NCI-H128 (cell line): Measurements from ENCODE around the gene LTF.
A peak's percentile ranks its signal among the peaks of the same experiment; 100 is the strongest.
"Not testable (repeated sequence)": the region's sequence is repeated elsewhere in the genome, so short reads cannot be mapped to it uniquely, and the experiment has no call there.

Source experiments
- DNase-seq: peaks from one replicate; lab custom pipeline; 2025; ENCODE audit not compliant: unreplicated experiment; lab: John Stamatoyannopoulos, UW

The LTF gene

DNA sequence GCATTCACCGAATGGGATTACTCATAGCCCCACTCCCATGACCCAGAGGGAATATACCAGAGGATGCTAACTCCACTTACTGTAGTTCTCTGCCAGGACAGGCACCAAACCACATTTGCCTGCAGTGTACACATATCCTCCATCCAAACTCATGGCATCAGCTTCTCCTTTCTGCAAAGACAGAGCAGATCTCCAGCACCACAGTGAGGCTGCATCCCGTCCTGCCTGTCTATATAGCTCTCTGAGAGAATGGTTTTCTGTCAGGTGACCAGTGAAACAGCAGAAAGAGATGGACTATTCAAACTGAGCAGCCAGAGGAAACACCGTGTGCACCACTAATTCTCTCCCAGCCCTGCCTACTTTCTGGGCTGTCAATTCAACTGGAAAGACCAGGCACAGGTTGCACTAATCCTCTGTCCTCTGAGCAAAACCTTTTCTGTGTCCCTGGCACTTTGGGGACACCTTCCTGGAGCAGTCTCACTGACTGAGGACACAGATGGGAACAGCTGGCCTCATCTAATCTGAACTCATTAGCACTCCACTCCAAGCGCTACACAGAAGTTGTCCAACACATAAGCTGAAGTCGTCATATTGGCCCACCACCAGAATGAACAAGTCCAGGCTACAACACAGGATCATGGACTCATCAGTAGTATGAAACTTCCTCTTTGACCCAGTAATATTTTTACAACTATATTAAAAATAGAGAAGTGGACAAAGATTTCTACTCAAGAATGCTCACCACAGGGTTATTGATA, 17.3 kb downstream of the LTF start:
- no peak for DNase-seq

DNA sequence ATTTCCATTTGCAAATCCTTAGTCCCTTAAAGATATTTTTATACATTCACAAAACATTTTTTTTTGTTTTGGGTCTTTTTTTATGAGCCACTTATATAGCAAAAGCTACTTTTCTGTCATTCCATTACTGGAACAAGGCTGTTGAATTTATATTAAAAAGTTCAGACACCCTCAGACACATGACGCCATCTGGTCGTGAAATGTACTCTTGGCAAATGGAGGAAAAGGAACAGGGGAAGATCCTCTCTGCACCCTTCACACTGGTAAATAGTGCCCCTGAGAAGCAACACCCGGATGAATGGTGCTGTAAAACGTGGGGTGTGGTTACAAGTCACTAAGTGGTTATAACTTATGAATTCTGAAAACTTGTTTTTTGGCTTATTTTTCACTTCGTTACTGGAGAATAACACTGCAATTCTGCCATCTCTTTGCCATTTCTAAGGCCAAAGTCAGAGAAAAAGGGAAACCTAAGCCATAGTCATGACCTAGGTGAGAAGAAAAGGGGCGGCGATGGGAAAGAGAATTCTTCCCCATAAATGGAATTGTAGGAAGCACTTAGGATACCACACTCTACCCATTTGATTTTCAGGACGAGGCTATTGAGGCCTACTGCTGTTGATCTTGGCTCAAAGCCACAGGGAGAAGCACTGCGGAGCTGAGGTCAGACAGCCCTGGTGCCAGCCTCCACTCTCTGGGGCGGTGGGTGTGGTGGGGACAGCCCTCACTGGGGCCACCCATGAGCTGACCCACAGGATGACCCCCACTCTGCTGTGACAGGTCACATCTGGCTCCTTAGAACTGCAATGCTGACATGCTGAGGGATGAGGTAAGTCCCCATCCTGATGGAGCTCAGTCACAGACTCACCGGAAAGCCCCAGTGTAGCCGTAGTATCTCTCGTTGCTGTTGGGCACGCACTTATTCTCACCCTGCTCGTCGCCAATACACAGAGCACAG, 21.9 kb downstream of the LTF start:
- peak; percentile 14 for DNase-seq

DNA sequence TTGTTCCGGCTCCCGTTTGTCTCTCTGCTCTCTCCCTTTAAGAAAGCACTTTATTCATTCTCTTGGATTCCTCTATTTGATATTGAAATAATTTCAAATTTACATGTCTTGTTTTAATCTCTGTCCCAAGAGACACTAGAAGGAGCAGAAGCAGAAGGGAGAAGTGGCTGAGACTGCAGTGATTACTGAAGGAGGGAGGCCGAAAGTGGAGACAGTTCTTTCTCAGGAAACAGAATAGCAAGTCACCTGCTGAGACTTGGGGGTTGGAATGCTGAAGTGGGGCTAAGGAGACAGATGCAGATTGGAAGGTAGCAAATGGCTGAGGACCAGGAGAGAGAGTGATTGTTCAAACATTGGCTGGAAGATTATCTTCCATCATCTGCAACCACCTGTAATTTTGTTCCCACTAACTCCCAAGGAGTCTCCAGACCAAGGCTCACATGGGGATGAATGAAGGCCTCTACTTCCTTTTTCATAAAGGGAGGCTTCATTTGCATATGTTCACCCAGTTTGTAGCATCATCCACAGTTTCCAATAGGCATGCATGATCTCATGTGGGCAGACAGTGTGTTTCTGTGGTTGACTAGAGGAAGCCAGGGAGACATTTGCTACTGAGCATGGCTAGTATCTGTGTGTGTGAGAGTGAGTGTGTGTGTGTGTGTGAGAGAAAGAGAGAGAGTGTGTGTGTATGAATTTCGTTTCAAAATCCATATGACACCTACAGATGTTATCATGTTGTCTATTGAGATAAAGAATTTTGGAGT, 24.0 kb downstream of the LTF start:
- DNase-seq: no peak

DNA sequence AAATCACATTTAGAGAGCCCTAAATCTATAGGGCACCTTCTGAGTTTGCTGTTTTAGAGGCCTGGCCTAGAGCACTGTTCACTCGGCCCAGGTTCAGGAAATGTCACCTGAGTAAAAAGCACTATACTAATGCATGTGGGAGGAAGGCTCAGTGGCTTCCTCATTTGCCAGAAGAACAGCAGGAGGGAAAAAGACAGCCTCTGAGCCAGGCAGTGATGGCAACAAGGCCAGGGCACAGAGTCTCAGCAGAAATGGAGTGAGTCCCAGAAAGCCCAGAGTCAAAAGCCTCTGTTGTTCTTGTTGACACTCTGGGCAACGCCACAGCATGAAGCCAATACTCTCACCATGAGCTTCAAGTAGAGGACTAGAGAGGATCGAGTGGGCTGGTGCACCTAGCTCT, 25.9 kb downstream of the LTF start:
- no peak for DNase-seq

DNA sequence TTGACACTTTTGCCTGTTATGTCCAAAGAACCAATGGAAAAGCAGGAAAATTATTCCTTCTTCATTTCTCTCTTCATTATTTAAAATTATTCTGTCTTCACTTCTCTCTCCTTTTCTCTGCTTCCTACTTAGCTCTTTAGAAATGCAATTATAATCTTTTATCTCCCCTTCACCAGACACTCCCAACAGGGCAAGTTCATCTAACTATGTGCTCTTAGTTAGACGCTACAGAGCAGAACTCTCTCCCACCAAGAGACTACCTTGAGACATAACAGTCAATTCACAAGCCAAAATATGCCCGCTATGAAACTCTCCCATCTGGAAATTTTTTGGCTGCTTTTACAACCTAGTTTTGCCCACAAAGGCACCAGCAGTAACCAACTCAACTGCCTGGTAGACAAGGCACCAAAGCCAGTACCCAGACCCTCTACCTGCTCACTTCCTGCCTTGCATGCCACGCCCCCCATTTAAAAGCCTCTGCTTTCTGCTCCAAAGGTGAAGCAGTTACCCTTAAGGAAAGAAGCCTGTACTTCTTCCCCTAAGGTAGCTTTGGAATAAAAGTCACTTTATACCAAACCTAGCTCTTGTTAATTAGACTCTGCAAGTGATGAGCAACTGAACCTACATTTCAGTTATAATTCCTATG, 29.5 kb downstream of the LTF start:
- DNase-seq: no peak

DNA sequence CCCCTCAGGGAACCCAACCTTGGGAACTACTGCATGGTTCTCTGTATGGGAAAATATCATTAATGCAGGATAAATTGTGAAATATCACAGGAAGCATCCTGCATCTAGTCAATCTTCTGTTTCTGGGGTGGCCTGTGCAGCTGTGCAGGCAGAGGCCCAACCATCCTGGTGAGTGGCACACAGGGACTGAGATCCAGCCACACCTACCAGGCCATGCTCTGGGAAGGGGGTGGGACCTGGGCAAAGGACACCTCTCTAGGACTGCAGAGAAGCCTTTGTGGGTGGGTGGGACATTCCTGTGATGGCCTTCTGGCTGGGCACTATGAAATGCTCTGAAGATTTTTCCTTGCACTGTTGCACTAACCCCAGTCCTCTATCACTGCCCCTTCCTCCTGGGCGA, 30.9 kb downstream of the LTF start:
- no peak for DNase-seq

DNA sequence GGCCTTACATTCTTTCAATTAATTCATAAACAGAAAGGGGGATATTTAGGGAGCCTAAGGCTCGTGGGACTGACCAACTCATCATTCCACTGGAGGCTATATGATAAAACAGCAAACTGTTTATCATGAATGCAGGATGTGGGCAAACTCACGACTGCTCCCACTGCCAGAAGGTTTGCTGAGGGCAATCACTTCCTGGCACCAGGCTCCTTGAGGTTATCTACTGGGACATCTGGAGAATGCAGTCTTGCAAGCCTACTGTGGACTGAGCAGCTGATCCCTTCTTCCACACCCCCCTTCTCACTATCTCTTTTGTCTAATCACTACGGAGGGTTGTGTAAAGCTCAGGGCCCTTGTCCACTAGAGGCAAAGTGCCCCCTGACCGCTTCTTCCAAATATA, 31.6 kb downstream of the LTF start:
- DNase-seq: not testable (repeated sequence)

DNA sequence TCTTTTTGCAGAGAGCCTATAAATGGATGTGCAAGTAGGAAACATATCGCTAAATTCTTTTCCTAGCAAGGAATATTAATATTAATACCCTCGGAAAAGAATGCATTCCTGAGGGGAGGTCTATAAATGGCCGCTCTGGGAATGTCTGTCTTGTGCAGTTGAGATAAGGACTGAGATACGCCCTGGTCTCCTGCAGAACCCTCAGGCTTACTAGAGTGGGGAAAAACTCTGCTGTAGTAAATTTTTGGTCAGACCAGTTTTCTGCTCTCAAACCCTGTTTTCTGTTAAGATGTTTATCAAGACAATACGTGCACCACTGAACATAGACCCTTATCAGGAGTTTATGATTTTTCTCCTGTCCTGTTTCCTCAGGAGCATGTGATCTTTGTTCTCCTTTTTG, 32.8 kb downstream of the LTF start:
- not testable (repeated sequence) for DNase-seq

DNA sequence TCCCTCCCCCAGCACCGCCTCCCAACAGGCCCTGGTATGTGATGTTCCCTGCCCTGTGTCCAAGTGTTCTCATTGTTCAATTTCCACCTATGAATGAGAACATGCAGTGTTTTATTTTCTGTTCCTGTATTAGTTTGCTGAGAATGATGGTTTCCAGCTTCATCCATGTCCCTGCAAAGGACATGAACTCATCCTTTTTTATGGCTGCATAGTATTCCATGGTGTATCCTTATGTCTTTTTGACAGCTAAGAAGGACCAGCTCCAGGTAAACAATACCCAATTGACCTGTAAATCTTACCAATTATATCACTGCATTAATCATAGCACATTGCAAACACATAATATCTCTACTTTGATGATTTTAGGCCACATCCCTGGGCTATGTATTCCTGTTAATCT, 33.8 kb downstream of the LTF start:
- DNase-seq: not testable (repeated sequence)

DNA sequence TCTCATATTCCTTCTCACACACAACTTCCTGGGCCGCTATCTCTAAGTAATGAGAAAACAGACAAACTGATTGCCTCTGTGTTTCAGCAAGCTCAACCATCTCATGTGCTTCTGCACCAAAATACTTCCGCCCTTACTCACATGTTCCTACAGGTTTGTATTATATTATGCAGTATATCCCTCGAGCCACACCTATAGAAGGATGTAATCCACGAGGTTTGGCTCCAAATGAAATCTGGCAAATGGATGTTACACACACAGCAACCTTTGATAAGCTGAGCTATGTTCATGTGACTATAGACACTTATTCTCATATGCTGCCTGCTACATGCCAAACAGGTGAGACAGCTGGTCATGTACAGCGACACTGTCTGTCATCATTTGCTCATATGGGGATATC, 35.0 kb downstream of the LTF start:
- DNase-seq: no peak

DNA sequence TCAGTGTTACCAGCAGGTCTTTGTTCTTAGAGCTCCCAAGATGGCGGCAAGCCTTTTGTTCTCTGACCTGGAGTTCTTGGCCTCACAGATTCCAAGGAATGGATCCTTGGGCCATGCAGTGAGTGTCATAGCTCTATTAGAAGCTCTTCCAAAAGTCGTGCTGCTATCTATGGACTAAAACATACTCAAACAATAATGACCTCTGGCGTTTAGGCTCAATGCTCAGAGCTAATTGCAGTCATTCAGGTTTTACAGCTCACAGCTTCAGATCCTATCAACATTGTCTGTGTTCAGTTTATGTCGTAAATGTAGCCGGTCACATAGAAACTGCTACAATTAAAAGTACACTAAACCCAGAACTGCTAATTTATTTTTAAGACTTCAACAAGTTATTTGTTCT, 35.5 kb downstream of the LTF start:
- no peak for DNase-seq

DNA sequence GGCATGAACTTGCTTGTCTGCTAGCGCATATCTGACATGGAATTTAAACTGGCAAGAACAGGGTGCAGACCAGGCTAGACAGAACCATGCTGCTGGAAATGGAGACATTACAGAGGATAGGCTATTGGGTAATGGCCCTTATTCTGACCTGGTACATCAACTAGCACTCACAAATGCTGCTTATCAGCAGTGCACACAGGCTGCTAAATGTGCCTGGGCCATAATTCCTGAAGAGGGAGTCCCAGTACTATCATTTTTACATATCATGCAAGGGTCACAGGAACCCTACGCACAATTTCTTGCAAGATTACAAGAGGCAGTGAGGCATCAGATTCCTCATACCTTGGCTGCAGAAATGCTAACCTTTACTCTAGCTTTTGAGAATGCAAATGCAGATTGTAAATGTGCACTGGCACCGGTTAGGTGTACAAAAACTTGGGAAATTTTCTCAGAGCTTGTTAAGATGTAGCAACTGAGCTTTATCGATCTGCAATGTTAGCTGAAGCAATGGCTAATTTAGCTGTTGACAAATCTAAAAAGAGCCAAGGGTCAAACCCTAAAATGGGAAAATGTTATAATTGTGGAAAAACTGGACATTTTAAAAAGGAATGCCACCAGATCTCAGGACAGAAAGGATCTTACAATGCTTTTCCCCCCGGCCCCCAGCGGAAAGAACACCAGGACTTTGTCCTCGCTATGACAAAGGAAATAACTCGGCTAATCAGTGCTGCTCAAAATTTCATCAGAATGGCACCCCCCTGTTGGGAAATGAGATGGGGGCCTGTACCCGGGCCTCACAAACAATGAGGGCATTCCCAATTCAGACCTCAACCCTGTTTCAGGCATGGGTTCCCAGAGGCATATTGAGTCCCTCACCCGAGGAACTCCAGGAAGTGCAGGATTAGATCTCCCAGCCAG, 36.5 kb downstream of the LTF start:
- DNase-seq: no peak

DNA sequence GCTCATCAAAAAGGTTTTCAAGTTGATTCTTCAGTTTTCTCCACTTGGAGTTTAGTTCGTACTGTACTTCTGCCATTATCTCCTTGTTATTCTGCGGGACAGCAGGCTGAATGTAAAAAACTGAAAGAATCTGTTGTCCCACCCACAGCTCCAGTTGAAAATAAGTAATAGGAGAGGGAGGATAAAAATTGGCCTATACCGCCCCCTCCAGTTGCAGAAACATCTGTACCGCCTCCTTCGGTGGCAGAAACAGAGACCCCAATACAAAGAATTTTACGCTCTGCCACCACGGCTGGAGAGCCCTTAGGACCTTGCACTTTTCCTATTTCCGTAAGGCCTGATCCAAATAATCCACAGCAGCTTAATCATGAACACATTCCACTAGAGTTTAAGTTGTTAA, 37.3 kb downstream of the LTF start:
- not testable (repeated sequence) for DNase-seq

DNA sequence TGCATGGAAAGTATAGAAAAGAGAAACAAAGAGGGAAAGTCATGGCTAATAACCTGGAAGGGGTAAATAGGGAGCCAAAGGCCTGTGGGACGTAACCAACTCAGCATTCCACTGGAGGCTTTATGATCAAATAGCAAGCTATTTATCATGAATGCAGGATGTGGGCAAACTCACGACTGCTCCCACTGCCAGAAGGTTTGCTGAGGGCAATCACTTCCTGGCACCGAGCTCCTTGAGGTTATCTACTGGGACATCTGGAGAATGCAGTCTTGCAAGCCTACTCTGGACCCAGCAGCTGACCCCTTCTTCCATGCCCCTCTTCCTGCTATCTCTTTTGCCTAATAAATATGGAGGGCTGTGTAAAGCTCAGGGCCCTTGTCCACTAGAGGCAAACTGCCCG, 38.2 kb downstream of the LTF start:
- DNase-seq: not testable (repeated sequence)

DNA sequence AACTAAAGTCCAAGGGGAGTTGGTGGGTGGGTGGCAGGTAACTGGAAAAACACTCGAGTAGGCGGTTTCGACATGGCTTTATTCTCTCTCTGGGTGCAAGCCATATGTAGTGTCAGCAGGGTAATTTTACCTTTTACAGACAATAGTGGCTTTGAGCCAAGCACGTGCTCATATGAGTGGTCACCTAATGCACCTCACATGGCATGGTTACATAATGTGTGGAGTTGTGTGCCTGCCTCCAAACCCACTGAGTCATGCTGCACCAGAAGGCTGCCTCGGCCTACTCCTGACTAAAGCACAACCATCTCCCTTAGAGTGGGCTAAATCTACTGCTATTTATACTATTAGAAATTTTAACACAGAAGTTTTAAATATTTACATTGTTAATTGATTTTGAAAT, 41.1 kb downstream of the LTF start:
- DNase-seq: no peak

DNA sequence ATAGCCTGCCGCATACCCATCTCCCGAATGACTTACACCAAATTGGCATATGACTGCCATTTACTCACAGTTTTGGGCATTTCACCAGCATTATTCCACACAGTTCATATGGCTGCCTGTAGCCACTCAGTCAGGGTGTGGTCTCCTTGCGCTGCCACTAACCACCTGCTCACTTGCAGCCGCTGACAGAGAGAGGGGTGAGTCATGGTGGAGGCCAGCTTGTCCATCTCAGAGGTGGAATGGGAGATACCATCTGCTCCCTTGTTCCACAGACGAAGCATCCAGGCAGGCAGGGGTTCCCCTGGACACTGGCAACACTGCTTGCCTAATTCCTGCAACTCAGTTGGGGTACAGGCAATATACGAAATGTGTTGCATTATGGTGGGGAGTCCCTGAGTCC, 42.1 kb downstream of the LTF start:
- no peak for DNase-seq

DNA sequence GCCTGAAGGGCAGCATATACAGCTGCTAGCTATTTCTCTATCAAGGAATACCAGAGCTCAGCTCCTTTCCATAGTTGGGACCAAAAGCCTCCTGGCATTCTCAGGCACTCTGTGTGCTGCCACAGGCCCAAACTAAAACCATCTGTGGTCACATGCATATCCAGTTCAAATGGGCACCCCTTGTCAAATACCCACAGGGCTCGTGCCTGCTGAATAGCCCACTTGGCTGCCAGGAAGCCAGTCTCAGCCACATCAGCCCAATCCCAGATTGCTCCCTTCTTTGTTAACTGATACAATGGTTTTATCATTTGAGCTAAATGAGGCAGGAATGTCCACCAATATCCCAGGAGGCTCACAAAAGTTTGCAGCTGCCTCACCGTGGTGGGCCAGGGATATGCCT, 43.8 kb downstream of the LTF start:
- DNase-seq: no peak

DNA sequence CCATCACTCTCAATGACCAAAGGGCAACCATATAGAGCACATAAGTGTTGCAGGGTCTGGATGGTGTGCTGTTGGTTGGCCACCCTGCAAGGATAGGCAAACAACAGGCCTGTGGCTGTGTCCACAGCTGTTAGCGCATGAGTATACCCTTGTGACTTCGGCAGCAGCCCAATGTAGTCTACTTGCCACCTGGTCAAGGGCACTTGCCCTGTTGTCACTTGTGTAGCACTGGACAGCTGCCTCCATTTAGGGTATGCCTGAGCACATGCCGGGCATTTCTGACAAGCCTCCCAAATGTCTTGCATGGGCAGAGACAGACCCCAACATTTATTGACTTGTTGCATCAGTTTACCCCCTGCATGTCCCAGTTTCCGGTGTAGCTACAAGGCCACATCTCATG, 44.9 kb downstream of the LTF start:
- DNase-seq: no peak

DNA sequence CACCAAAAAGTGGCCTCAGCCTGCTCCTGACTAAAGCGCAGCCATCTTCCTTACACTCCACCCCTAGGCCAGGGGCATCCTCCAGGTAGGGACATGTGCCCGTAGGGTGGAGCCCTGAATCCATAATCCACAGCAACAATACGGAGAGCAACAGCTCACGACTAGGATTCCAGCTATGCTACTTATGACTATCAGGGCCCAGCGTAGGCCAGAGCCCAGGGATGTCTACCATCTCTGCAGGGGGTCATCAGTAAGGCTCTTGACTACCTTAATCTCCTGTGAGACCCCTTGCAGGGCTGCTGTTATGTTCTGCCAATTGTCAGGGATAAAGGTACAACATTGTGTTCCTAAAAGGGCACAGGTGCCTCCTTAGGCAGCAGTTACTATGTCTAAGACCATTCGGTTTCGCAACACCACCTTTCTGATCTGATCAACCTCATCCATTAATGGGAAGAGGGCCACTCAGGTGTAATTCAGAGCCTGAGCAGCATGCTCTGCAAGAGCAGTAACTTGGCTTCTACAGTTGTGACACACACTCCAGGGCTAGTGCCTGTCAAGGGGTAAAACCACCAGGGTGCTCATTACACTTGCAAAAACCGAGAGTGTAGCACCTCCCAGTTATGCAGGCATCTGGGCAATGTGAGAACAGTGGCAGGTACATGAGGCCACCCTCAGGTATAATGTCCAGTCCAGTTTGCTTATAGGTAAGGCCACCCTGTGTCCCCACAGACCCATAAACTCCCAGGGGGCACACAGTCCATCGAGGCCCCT, 46.7 kb downstream of the LTF start:
- no peak for DNase-seq
